HG03060 (cell line): ENCODE measurements around the gene DCBLD2.
"Not testable (repeated sequence)": the region's sequence is repeated elsewhere in the genome, so short reads cannot be mapped to it uniquely, and the experiment has no call there.

ENCODE experiments used
- ATAC-seq: cut with Tn5 transposase; IDR thresholded peaks from one replicate; pipeline ENCODE4 v1.9.1; 2021; ENCODE audit warnings: low read depth, moderate number of reproducible peaks; ENCODE audit not compliant: unreplicated experiment

Gene DCBLD2

DNA sequence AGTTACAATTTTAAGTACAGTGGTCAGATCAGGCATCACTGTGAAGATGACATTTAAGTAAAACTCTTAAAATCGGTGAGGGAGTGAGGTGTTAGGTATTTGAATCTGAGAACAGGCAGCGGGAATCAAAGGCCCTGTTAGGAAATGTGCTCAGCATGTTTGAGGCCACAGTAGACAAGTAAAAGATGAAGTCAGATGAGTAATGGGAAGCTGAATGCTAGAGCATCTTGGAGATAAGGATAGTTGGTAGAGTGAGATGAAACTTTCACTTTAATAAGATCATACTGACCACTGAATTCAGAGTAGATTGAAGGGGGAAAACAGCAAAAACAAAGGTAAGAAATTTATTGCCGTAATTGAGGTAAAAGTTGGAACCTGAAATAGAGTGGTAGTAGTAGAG, 61.6 kb downstream of the DCBLD2 start:
- ATAC-seq: no peak

DNA sequence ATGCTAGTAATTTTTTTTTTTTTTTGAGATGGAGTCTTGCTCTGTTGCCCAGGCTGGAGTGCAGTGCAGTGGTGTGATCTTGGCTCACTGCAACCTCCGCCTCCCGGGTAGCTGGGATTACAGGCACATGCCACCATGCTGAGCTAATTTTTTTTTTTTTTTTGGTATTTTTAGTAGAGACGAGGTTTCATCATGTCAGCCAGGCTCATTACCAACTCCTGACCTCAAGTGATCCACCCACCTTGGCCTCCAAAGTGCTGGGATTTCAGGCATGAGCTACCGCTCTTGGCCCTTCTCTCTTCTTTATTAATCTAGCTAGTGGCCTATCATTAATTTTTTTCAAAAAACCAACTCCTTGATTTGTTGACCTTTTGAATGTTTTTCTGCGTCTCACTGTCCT, 70.4 kb downstream of the DCBLD2 start:
- not testable (repeated sequence) for ATAC-seq

DNA sequence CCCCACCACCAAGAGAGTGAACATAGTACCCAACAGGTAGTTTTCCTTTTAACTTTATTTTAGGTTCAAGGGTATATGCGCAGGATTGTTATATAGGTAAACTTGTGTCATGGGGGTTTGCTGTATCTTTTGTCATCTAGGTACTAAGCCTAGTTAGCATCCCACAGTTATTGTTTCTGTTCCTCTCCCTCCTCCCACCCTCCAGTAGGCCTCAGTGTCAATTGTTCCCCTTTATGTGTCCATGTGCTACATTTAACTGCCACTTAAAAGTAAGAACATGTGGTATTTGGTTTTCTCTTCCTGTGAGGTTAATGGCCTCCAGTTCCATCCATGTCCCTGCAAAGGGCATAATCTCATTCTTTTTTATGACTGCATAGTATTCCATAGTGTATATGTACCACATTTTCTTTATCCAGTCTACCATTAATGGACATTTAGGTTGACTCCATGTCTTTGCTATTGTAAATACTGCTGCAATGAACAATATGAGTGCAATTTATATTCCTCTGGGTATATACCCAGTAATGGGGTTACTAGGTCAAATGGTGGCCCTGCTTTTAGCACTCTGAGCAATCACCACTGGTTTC, 72.2 kb downstream of the DCBLD2 start:
- no peak for ATAC-seq

- ATAC-seq: no peak
These were observed 74.1 kb downstream of the DCBLD2 start for GRCh38 chr3:98827221-98827920.

DNA sequence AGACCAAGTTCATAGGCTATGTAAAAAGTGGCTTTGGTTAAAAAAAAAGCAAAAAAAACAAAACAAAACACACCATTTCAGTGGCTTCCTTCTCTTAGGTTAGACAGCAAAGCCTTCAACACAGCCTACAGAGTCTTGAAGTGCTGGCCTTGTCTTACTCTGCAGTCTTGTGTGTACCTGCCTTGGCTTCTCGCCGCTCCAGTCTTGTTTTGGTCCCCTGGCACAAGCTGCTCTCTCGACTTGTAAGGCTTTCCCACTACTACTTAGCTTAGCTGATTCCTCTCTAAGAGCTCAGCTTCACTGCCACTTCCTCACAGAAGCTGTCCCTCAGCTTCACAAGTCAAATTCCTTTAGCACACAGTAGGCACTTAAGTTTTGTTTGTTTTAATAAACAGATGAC, 75.4 kb downstream of the DCBLD2 start:
- no peak for ATAC-seq

DNA sequence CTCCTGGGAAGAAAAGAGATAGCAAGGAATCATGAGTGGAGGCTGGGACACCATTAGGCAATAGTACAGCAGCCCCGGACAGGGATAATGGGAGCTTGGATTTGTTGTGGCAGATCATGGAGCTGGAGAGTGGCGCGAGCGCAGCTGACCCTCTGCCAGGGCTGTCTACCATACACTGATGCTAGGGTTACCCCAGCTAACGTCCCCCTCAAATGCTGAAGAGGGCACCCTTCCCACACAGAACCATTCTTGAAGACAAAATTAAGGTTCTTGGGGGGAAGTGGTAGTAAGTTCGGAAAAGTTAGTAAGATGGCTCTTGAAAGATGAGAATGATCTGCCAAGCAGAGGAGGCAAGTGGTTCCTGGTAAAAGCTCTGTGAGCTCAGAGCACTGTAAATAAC, 77.2 kb downstream of the DCBLD2 start:
- no peak for ATAC-seq

GRCh38 chr3:98823791-98824190, 77.7 kb downstream of the DCBLD2 start:
- no peak for ATAC-seq

DNA sequence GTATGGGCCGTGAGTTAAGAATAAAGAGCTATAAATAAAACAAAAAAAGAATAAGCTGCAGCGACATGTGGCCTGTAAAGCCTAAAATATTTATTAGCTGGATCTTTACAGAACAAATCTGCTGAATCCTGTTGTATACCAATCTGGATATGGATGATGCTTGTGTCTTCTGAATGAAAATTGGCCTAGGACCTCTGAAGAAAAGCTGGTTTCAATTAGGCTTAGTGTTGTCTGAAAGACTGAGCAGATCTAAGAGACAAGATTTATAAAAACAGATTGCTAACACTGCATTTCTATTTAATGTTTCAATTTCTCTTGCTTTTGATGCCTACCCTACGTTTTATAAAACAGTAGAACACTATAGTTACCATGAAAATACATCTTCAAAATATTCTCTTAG, 80.4 kb downstream of the DCBLD2 start:
- ATAC-seq: no peak

DNA sequence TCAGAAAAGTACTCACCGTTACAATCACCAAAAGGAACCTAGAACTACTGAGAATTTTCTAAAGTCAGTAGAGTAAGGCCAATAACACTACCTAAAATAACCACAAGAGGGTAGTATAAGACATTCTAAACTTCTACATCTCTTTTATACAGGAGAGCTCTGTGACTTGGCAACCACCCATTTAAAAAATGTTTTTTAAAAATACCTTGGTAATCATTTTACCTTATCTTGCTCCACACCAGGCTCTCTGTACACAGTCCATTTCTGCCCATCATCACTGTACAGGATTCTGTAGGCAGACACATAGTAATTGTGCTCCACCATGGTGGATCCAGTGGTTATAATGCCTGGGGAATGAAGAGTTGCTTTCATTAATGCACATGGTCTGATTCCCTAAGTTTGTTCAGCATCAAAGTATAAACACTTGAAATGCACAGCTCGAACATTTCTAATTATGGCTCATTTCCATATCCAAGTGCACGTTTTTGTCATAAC, 83.9 kb downstream of the DCBLD2 start:
- ATAC-seq: no peak

- no peak for ATAC-seq
These were observed 86.6 kb downstream of the DCBLD2 start for GRCh38 chr3:98814817-98815420.

DNA sequence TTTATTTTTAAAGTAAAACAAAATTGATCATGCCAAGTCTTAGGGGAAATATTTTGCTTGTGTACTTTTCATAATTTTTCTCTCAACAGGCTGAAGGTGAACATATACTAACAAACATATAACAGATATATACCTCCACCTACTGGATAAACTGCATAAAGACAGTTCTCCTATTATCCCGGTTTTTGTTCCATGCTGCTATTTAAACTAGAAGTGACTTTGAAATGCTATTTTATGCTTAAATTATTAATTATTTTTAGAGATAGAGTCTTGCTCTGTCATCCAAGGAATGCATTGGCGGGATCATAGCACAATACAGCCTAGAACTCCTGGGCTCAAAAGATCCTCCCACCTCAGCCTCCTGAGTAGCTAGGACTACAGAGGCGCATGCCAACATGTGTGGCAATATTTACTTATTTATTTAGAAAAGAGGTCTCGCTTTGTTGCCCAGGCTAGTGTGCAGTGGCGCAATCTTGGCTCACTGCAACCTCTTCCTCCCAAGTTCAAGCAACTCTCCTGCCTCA, 88.6 kb downstream of the DCBLD2 start:
- ATAC-seq: no peak

DNA sequence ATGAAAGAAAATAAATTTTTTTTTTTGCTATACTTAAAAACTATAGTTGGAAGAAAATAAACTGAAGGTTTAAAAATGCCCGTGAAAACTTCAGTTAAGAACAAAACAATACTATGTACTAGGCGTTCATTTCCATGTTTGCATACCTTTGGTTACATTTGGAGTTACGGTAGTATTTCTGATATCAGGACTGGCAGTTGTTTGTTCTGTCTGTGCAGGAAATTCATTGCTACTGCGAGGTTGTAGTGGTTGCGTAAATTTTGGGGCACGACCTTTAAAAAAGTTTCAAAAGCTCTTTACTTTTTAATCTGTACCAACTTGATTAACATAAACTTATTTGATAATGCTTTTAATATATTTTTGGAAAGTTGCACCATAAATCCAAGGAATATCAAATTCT, 90.4 kb downstream of the DCBLD2 start:
- ATAC-seq: no peak

DNA sequence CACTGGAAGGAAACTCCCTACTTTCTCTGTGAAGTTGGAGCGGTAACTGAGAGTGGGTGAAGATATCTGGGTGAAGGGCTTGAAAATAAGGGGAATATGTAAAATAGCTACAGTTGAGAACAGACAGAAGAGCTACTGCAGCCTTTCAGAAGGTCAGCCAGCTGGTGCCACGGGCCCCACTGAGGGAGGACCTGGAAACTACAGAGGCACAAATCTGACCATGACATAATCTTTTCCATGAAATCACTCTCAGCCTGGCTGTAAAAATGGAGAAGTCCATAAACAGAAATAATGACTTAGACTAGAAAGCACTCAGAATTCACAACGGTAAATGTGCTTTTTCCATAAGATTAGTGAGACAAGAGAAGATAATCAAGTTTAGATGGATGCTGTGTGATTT, 91.9 kb downstream of the DCBLD2 start:
- ATAC-seq: no peak

GRCh38 chr3:98808071-98808470, 93.4 kb downstream of the DCBLD2 start:
- ATAC-seq: no peak

DNA sequence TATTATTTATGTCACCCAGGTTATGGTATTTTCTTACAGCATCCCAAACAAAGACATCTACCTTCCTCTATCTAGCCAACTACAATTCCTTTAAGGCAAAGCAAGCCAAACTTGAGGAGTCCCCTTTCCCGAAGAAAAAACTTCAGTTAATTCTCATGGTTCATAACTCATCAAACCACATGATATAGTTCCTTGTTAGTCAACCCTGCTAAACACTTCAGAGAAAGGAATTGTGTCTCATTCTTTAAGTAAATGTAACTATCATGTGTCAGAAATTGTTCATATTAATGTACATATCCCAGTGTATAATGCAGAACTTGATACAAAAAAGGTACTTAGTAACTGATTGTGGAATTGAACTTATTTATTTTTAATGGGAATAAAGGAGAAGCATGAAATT, 93.9 kb downstream of the DCBLD2 start:
- no peak for ATAC-seq

- ATAC-seq: no peak
These were observed 94.5 kb downstream of the DCBLD2 start for GRCh38 chr3:98807011-98807410.

DNA sequence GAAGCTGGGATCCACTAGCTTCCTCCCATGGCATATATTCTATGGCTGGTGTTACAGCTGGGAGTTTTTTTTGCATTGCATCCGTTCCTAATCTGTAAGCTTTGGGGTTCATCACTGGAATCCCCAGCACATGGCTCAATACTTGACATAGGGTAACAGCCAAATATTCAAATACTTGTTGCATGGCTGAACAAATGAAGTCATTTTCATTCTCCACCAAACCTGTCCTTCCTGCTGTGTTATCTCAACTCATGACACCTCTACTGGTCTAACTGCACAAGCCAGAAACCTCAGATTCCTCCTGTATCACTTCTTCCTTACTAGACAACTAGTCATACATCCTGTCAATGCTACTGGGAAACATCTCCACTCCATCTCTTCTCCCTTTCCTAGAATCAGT, 95.0 kb downstream of the DCBLD2 start:
- no peak for ATAC-seq

GRCh38 chr3:98805571-98805970, 95.9 kb downstream of the DCBLD2 start:
- ATAC-seq: no peak

DNA sequence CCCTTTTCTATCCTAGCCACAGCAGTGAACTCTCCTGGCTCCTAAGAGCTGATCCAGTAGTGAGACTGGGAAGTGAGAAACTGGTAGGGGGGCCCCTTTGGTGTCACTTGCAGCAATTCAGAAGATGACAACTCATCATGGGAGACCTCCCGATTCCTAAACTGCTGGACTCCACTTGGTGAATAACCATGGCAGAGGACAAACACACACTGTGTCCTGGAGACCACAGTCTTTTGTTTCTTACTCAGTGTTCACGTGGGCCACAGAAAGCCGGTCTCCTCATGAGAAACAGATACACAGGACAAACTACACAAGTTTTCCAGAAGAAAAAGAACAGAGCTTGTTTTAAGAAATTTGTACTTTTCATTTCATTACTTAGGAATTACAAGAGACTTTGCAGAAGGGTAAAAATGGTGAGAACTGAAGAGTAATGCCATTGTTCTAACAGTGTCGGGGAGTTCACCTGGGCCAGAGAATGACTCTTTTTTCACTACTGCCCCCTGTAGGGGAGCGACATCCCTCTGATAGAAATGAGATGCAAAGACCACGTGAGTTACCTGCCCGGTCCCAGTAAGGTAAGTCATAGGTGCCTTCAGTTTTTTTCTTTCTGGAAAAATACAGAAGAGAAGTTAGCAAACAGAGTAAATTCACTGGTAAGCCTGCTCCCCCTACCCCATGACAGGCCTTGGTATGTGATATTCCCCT, 100.3 kb downstream of the DCBLD2 start:
- ATAC-seq: no peak

DNA sequence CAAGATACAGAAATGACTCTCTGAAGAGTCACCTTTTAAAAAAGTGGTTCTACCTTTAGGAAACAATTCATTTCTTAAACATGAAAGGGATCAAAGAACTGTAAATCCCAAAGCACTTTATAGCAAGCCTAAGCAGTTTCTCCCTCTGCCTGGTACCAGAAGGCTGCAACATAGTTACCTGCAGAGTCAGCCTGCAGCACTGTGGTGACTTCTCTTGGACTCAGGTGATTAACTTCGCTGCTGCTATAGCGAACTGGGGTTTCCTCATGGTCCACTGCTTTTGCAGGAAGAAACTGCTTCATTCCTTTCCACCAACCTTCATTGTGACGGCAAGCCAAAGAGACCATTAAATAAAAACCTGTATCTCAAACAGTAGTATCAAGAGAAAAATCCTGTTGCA, 101.1 kb downstream of the DCBLD2 start:
- no peak for ATAC-seq

- ATAC-seq: no peak
These were observed 102.0 kb downstream of the DCBLD2 start for GRCh38 chr3:98799479-98799878.
